DOHH2 (cell line): ENCODE data around the gene HMGN3.

ENCODE experiments used
- H3F3A ChIP-seq: fragments of 200-600 bp; sonication (generic), shearing (Covaris generic); 2 replicates; pipeline ENCODE4 v1.6.0; 2016; ENCODE audit warnings: antibody characterized with exemption, mild to moderate bottlenecking; ENCODE audit not compliant: control insufficient read depth, insufficient read depth
- H3K27ac ChIP-seq: fragments of 200-600 bp; sonication (generic); 2 replicates; pipeline ENCODE4 v1.5.1; 2014; ENCODE audit warnings: low read depth, mild to moderate bottlenecking, low read length, moderate library complexity
- H3K27me3 ChIP-seq: fragments of 200-600 bp; sonication (generic); 2 replicates; pipeline ENCODE4 v1.6.1; 2014; ENCODE audit warnings: mild to moderate bottlenecking, low read length, mixed read lengths; ENCODE audit not compliant: control insufficient read depth
- H3K36me3 ChIP-seq: fragments of 200-600 bp; sonication (generic); 2 replicates; pipeline ENCODE4 v1.6.1; 2014; ENCODE audit warnings: mild to moderate bottlenecking, low read length, moderate library complexity, mixed read lengths; ENCODE audit not compliant: control insufficient read depth
- H3K4me1 ChIP-seq: fragments of 200-600 bp; sonication (generic); 2 replicates; pipeline ENCODE4 v1.6.1; 2014; ENCODE audit warnings: mild to moderate bottlenecking, low read length, mixed read lengths; ENCODE audit not compliant: control insufficient read depth
- H3K4me2 ChIP-seq: fragments of 200-600 bp; sonication (generic); 2 replicates; pipeline ENCODE4 v1.6.0; 2014; ENCODE audit warnings: mild to moderate bottlenecking, low read length, moderate library complexity
- H3K4me3 ChIP-seq: fragments of 200-600 bp; sonication (generic); 2 replicates; pipeline ENCODE4 v1.5.1; 2014; ENCODE audit warnings: mild to moderate bottlenecking, low read length, mixed read lengths
- H3K79me2 ChIP-seq: fragments of 200-600 bp; sonication (generic); 2 replicates; pipeline ENCODE4 v1.6.1; 2014; ENCODE audit warnings: mild to moderate bottlenecking, low read length, mixed read lengths; ENCODE audit not compliant: control insufficient read depth
- H3K9me2 ChIP-seq: fragments of 200-600 bp; sonication (generic); replicated peaks from 2 replicates; pipeline ENCODE4 v1.6.1; 2014; ENCODE audit warnings: mild to moderate bottlenecking, low read length, mixed read lengths; ENCODE audit not compliant: control insufficient read depth
- H3K9me3 ChIP-seq: fragments of 200-600 bp; sonication (generic); 2 replicates; pipeline ENCODE4 v1.6.1; 2014; ENCODE audit warnings: antibody characterized with exemption, low read length, mixed read lengths; ENCODE audit not compliant: control insufficient read depth, insufficient read depth
- H4K20me1 ChIP-seq: fragments of 200-600 bp; sonication (generic); 2 replicates; pipeline ENCODE4 v1.6.0; 2014; ENCODE audit warnings: low read depth, mild to moderate bottlenecking, antibody characterized with exemption, low read length, moderate library complexity; ENCODE audit not compliant: control insufficient read depth, insufficient read depth
- CTCF ChIP-seq: fragments of 200-600 bp; sonication (generic); IDR thresholded peaks from one replicate; pipeline ENCODE4 v1.5.1; 2014; ENCODE audit warnings: antibody characterized with exemption, mild to moderate bottlenecking, low read depth, low read length; ENCODE audit not compliant: poor library complexity, severe bottlenecking
- EZH2phosphoT487 ChIP-seq: fragments of 200-600 bp; sonication (generic); IDR thresholded peaks from 2 replicates; pipeline ENCODE4 v1.6.1; 2017; ENCODE audit warnings: borderline replicate concordance, mild to moderate bottlenecking, antibody characterized with exemption, low read length, moderate library complexity, mixed read lengths

The HMGN3 gene

GRCh38 chr6:79238919-79239318, 4.4 kb upstream of the HMGN3 start:
- no peak overlapping the region for H3K27ac ChIP-seq
- peaks cover 4% of the 10 kb centered on the region for H3K79me2 ChIP-seq
- no peak overlapping the region for H3K4me2 ChIP-seq
- H3K9me3 ChIP-seq, result no peaks in the 10 kb centered on the region
- H4K20me1 ChIP-seq, result no peaks in the 10 kb centered on the region
- no peaks in the 10 kb centered on the region for H3K9me2 ChIP-seq
- H3K4me3 ChIP-seq, result no peak overlapping the region
- no peaks in the 10 kb centered on the region for H3K27me3 ChIP-seq
- TF ChIP-seq CTCF (no peak), EZH2phosphoT487 (no peak)
- no peaks in the 10 kb centered on the region for H3F3A ChIP-seq
- peaks cover 6% of the 10 kb centered on the region; the same call in 1 of the 2 replicates for H3K36me3 ChIP-seq
- peaks cover 4% of the 10 kb centered on the region for H3K4me1 ChIP-seq

- TF ChIP-seq CTCF, result no peak
- no peak for TF ChIP-seq EZH2phosphoT487
- no peaks in the 10 kb centered on the region for H3F3A ChIP-seq
- no peak overlapping the region for H3K4me2 ChIP-seq
- peaks cover 26% of the 10 kb centered on the region for H3K79me2 ChIP-seq
- no peak overlapping the region for H3K4me3 ChIP-seq
- no peaks in the 10 kb centered on the region for H3K9me2 ChIP-seq
- H3K36me3 ChIP-seq, result peaks cover 9% of the 10 kb centered on the region; the same call in 1 of the 2 replicates
- H3K4me1 ChIP-seq, result peaks cover 22% of the 10 kb centered on the region
- no peaks in the 10 kb centered on the region for H3K9me3 ChIP-seq
- H3K27ac ChIP-seq, result no peak overlapping the region
- no peaks in the 10 kb centered on the region for H4K20me1 ChIP-seq
- H3K27me3 ChIP-seq, result no peaks in the 10 kb centered on the region
Measured at GRCh38 chr6:79236711-79237110, 2.2 kb upstream of the HMGN3 start.

- Histone ChIP-seq H4K20me1 (no peaks in the 10 kb centered on the region), H3K4me3 (peak overlapping the region; percentile 98), H3K27ac (peak overlapping the region; percentile 67), H3K4me1 (peaks cover 31% of the 10 kb centered on the region), H3K36me3 (peaks cover 18% of the 10 kb centered on the region), H3K9me3 (no peaks in the 10 kb centered on the region), H3F3A (no peaks in the 10 kb centered on the region), H3K79me2 (peaks cover 56% of the 10 kb centered on the region), H3K9me2 (no peaks in the 10 kb centered on the region), H3K27me3 (no peaks in the 10 kb centered on the region), H3K4me2 (peak overlapping the region; percentile 84)
- TF ChIP-seq EZH2phosphoT487 (no peak), CTCF (peak; percentile 43)
Measured at GRCh38 chr6:79233611-79234149, 802 bp downstream of the HMGN3 start.
